Measurements from ENCODE around the gene CCNB1IP1. TPM values are rescaled to one million over a fixed set of nuclear protein-coding genes. Genes with fewer than 3 reads are reported as not detected.
"Not testable (repeated sequence)": the region's sequence is repeated elsewhere in the genome, so short reads cannot be mapped to it uniquely, and the experiment has no call there.

The CCNB1IP1 gene
- total and polyA plus RNA-seq, 8 donors = 30.0 to 151 (median 126) TPM

DNA sequence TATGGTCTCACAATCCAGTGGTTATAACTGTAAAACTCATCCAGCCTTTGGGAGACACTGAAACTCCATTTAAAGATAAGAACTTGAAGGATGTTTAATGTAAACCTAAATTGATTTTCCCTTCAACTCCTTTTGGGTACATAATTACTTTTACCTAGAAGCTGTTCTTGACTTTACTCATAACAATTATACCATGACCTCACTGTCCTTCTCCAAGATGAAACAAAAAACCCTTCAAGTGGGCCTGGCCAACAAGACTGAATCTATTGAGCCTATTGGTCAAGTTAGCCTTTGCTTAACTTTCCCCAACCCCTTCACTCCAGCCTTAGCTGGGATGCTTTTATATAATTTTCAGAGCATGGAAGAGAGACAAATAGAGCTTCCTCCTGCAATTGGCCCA, 32.8 kb upstream of the CCNB1IP1 start:
- TF ChIP-seq, protein P1, sequence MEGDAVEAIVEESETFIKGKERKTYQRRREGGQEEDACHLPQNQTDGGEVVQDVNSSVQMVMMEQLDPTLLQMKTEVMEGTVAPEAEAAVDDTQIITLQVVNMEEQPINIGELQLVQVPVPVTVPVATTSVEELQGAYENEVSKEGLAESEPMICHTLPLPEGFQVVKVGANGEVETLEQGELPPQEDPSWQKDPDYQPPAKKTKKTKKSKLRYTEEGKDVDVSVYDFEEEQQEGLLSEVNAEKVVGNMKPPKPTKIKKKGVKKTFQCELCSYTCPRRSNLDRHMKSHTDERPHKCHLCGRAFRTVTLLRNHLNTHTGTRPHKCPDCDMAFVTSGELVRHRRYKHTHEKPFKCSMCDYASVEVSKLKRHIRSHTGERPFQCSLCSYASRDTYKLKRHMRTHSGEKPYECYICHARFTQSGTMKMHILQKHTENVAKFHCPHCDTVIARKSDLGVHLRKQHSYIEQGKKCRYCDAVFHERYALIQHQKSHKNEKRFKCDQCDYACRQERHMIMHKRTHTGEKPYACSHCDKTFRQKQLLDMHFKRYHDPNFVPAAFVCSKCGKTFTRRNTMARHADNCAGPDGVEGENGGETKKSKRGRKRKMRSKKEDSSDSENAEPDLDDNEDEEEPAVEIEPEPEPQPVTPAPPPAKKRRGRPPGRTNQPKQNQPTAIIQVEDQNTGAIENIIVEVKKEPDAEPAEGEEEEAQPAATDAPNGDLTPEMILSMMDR (IDR thresholded peaks at IDR 0.05) = no peak
- H3K9me3 ChIP-seq = no peaks in the 10 kb centered on the region
- no peak for DNase-seq
- intact Hi-C loops (cut with DNase I) = no loop called here
- H3K4me3 ChIP-seq = no peak overlapping the region
- peaks cover 6 to 96% of the 10 kb centered on the region in 2 donors for H3K36me3 ChIP-seq
- no peak for ATAC-seq
- no peaks in the 10 kb centered on the region for H3K27me3 ChIP-seq
- H3K4me1 ChIP-seq = no peaks in the 10 kb centered on the region
- no peak overlapping the region for H3K27ac ChIP-seq

DNA sequence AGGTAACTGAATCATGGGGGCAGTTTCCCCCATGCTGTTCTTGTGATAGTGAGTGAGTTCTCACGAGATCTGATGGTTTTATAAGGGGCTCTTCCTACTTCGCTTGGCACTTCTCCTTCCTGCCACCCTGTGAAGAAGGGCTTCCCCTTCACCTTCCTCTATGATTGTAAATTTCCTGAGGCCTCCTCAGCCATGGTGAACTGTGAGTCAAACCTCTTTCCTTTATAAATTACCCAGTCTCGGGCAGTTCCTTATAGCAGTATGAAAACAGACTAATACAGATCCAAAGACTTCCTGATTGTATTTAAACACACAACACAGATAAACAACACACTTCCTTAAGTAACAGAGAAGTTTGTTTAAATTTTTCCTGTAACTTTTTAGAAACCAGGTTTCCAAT, 25.4 kb upstream of the CCNB1IP1 start:
- H3K4me3 ChIP-seq; ATAC-seq; intact Hi-C loops (cut with DNase I); DNase-seq; H3K9me3 ChIP-seq; H3K27me3 ChIP-seq: not testable (repeated sequence)
- Histone ChIP-seq H3K36me3 (peaks cover 3 to 85% of the 10 kb centered on the region in 2 donors), H3K27ac (peak overlapping the region in 1 of 2 donors; percentile 58), H3K4me1 (peaks cover 0 to 13% of the 10 kb centered on the region in 2 donors)

GRCh38 chr14:20356422-20356821, 23.3 kb upstream of the CCNB1IP1 start:
- H3K4me1 ChIP-seq = peaks cover 0 to 13% of the 10 kb centered on the region in 2 donors
- TF ChIP-seq, protein P1 (IDR thresholded peaks at IDR 0.05) = no peak

DNA sequence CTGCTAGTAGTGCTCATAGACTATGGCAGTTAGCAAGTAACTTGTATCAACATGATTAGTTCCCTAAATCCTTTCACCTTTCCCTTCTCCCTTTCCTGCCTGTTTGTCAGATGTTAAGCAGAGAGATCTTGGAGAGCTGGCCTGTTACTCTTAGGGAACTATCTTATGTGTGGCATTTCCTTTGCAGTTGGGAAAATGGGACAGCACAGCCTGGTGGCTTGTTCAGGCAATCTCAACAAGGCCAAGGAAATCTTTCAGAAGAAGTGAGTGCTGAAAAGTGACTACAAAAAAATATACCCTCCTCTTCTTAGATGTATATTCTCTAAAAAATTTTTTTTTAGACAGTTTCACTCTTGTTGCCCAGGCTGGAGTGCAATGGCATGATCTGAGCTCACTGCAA, 17.8 kb upstream of the CCNB1IP1 start:
- H3K36me3 ChIP-seq = peaks cover 3 to 95% of the 10 kb centered on the region in 2 donors
- H3K4me1 ChIP-seq = no peaks in the 10 kb centered on the region
- intact Hi-C loops (cut with DNase I) = no loop called here
- H3K9me3 ChIP-seq = no peaks in the 10 kb centered on the region
- no peak for ATAC-seq
- DNase-seq = no peak
- H3K27ac ChIP-seq = no peak overlapping the region
- no peak overlapping the region for H3K4me3 ChIP-seq
- H3K27me3 ChIP-seq = no peaks in the 10 kb centered on the region
- TF ChIP-seq, protein P1 (IDR thresholded peaks at IDR 0.05) = no peak

More at GRCh38 chr14:20356422-20356821, 23.3 kb upstream of the CCNB1IP1 start:
- Histone ChIP-seq H3K4me3 (no peak overlapping the region), H3K27me3 (no peaks in the 10 kb centered on the region), H3K27ac (no peak overlapping the region), H3K9me3 (no peaks in the 10 kb centered on the region), H3K36me3 (peaks cover 3 to 87% of the 10 kb centered on the region in 2 donors)
- ATAC-seq = no peak
- intact Hi-C loops (cut with DNase I) = no loop called here
- no peak for DNase-seq

- Histone ChIP-seq H3K9me3 (no peaks in the 10 kb centered on the region), H3K27ac (no peak overlapping the region), H3K27me3 (no peaks in the 10 kb centered on the region), H3K4me3 (no peak overlapping the region), H3K4me1 (no peaks in the 10 kb centered on the region), H3K36me3 (peaks cover 3 to 95% of the 10 kb centered on the region in 2 donors)
- intact Hi-C loops (cut with DNase I) = no loop called here
- ATAC-seq (no peak), DNase-seq (no peak)
- TF ChIP-seq, protein P1 (IDR thresholded peaks at IDR 0.05) = no peak
Observed at GRCh38 chr14:20350282-20350681, 17.2 kb upstream of the CCNB1IP1 start.

DNA sequence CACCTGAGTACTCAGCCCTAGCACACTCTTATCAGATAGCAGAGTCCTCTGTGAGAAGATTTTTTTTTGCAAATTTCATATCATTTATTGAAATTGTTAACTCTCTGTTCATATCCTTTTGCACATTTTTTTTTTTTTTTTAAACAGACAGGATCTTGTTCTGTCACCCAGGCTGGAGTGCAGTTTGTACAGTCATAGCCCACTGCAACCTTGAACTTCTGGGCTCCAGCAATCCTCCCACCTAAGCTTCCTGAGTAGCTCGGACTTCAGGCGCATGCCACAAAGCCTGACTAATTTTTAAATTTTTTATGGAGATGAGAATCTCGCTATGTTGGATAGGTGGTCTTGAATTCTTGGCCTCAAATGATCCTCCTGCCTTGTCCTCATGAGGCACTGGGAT, 14.7 kb upstream of the CCNB1IP1 start:
- H3K9me3 ChIP-seq = no peaks in the 10 kb centered on the region
- no peak overlapping the region for H3K4me3 ChIP-seq
- H3K27me3 ChIP-seq = no peaks in the 10 kb centered on the region
- no peak overlapping the region for H3K27ac ChIP-seq
- H3K4me1 ChIP-seq = peaks cover 0 to 10% of the 10 kb centered on the region in 2 donors
- ATAC-seq (no peak), DNase-seq (no peak)
- intact Hi-C loops (cut with DNase I) = no loop called here
- TF ChIP-seq, protein P1 (IDR thresholded peaks at IDR 0.05) = no peak
- peaks cover 3 to 74% of the 10 kb centered on the region in 2 donors for H3K36me3 ChIP-seq
